Measurements from ENCODE around the gene CNTROB. TPM values are rescaled to one million over a fixed set of nuclear protein-coding genes. Genes with fewer than 3 reads are reported as not detected.

The CNTROB gene
- total and polyA plus RNA-seq, 10 of the 15 experiments (the other 5 are each of a cell fraction or from before 2014, with no cell fraction given): 2.0 to 36.2 (median 28.2) TPM

- Histone ChIP-seq H3K9me3 (replicated peaks; ENCODE audit: control insufficient read depth, insufficient read depth, low read length) (peaks cover 7% of the 10 kb centered on the region), H3K4me2 (ENCODE audit: control insufficient read depth, insufficient read depth) (no peak overlapping the region), H3K36me3 (ENCODE audit: control insufficient read depth in 2 of 2, insufficient read depth in 2 of 2, low read length in 1 of 2) (no peaks in the 10 kb centered on the region), H3K4me3 (no peak overlapping the region), H3K4me1 (ENCODE audit: control insufficient read depth, insufficient read depth, low read length) (no peaks in the 10 kb centered on the region), H3K79me2 (ENCODE audit: control insufficient read depth, insufficient read depth, low read length) (no peaks in the 10 kb centered on the region), H4K20me1 (ENCODE audit: control insufficient read depth, insufficient read depth) (no peaks in the 10 kb centered on the region), H3K27ac (ENCODE audit: control insufficient read depth, insufficient read depth) (no peak overlapping the region), H3K9ac (ENCODE audit: control insufficient read depth, insufficient read depth, low read length) (no peak overlapping the region), H2AFZ (ENCODE audit: control insufficient read depth, low read depth, low read length) (no peak overlapping the region), H3K27me3 (replicated peaks in 1 of 2; ENCODE audit: control insufficient read depth in 2 of 2, insufficient read depth in 2 of 2, low read length in 1 of 2) (no peaks in the 10 kb centered on the region)
- SMC1A ChIA-PET (ENCODE audit: uncharacterized antibody, unreplicated experiment): no interaction called here
- TF ChIP-seq CEBPZ (IDR thresholded peaks at IDR 0.05; ENCODE audit: low read depth, low read length) (no peak), MEF2B (IDR thresholded peaks at IDR 0.05; ENCODE audit: partially characterized antibody, poor library complexity, severe bottlenecking) (no peak), NR2C1 (IDR thresholded peaks at IDR 0.05) (no peak), CBFB (IDR thresholded peaks at IDR 0.05; ENCODE audit: low read depth) (no peak), JUNB (IDR thresholded peaks at IDR 0.05) (no peak)
- ATAC-seq (no peak), DNase-seq (ENCODE audit: low read depth, low spot score) (no peak), FAIRE-seq (no peak)
- CTCF ChIA-PET: interaction anchor here (1.2 to 16.8 kb wide), 2 partner anchors 13 to 111 kb away, joined by 3 to 308 read pairs; no protein-coding TSS in a partner anchor
- no TSS peak for BruUV-seq (replicated peaks)
- intact Hi-C loops (cut with micrococcal nuclease; ENCODE audit: unreplicated experiment) (no loop called here), in situ Hi-C loops (cut with MboI) (no loop called here)
- RAD21 ChIA-PET (ENCODE audit: unreplicated experiment): no interaction called here
- POLR2A ChIA-PET: no interaction called here
- WGBS (ENCODE audit: insufficient coverage, insufficient replicate concordance, low lambda C conversion rate, missing lambda C conversion rate): 38% methylated on average over 4 of the region's 4 CpGs
Observed at GRCh38 chr17:7977039-7977438, 45.0 kb downstream of the CNTROB start.
